ENCODE data around the gene CNGB1.
"Not testable (repeated sequence)": the region's sequence is repeated elsewhere in the genome, so short reads cannot be mapped to it uniquely, and the experiment has no call there.

The CNGB1 gene

DNA sequence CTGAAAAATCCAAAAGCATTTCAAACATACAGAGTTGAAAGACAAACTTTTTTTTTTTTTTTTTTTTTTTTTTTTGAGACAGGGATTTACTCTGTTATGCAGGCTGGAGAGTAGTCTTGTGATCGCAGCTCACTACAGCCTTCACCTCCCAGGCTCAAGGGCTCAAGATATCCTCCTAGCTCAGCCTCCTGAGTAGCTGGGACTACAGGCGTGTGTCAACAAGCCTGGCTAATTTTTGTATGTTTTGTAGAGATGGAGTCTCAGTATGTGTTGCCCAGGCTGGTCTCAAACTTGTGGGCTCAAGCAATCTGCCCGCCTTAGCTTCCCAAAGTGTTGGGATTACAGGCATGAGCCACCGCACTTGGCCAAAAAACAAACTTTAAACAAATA, 104.4 kb downstream of the CNGB1 start:
- Mint-ChIP-seq H3K4me1 (ENCODE audit: low read depth) (no peaks in the 10 kb centered on the region), H3K36me3 (ENCODE audit: low read depth) (no peaks in the 10 kb centered on the region), H3K4me3 (no peak overlapping the region), H3K9me3 (no peaks in the 10 kb centered on the region), H3K27me3 (ENCODE audit: low read depth) (peaks cover 13% of the 10 kb centered on the region), H3K27ac (no peak overlapping the region)

DNA sequence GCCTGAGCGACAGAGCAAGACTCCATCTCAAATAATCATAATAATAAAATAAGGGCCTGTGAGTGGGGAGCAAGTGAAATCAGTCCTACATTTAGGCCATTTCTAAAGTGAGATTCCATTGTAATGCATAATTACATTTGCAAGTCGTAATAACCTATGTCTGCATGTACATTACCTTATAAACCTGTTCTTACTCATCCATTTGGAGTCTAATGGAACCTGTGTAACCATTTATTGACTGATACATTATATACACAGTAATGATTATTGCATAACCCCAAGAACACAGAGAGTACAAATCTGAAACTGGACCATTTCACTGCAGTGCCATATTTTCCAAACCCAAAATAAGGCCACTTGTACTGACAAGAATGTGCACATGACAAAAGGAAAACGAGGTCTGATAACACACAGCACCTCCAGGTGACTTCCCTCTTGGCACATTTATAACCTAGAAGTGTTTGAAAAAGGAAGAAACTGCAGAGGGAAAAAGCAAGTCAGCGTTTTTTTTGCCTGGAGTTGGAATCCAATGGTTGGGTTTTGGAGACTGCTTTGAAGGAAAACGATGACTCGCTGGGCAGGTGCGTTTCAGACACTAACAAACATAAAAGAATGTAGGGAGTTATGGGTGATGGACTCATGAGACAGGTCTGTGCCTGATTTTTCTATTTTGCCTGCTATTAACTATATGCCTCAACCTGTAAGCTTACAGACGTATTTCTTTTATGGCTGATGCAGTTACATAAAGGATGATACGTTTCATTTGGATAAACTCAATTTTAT, 105.0 kb downstream of the CNGB1 start:
- H3K9me3 Mint-ChIP-seq, result no peaks in the 10 kb centered on the region
- no peaks in the 10 kb centered on the region for H3K36me3 Mint-ChIP-seq (ENCODE audit: low read depth)
- H3K4me3 Mint-ChIP-seq, result no peak overlapping the region
- no peak overlapping the region for H3K27ac Mint-ChIP-seq
- peaks cover 13% of the 10 kb centered on the region for H3K27me3 Mint-ChIP-seq (ENCODE audit: low read depth)
- no peaks in the 10 kb centered on the region for H3K4me1 Mint-ChIP-seq (ENCODE audit: low read depth)

GRCh38 chr16:57863434-57864160, 107.3 kb downstream of the CNGB1 start:
- no peaks in the 10 kb centered on the region for H3K36me3 Mint-ChIP-seq (ENCODE audit: low read depth)
- peaks cover 13% of the 10 kb centered on the region for H3K27me3 Mint-ChIP-seq (ENCODE audit: low read depth)
- no peaks in the 10 kb centered on the region for H3K9me3 Mint-ChIP-seq
- no peaks in the 10 kb centered on the region for H3K4me1 Mint-ChIP-seq (ENCODE audit: low read depth)
- H3K4me3 Mint-ChIP-seq, result no peak overlapping the region
- no peak overlapping the region for H3K27ac Mint-ChIP-seq

DNA sequence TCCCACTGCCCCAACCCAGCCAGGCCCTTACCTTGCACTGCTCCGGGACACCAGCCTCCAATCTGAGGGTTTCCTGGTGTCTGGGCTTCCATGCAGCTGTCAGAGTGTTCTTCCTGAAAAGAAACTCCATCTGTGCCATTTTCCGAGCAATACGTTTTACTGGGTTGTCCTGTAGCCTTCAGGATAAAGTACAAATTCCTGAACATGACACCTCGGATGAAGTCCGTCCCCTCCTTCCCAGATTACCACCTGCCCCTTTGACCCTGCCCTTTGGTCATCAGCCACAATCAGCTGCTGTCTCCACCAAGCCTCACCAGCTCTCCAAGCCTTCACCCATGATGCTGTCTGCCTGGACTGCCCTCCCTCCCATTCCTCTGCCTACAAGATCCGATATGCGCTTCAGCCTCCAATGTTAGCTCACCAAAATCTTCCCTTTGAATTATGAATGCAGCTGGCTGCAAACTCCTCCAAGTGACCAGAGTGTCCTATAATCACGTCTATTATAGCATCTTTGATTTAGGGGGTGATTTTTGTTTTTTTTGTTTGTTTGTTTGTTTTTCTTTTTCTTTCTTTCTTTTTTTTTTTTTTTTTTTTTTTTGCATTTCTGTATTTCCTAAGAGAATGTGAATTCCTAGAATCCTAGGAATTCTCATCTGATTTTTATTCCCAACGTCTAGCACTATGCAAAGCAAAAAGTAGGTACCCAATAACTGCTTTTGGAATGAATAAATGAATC, 108.1 kb downstream of the CNGB1 start:
- Mint-ChIP-seq H3K27me3 (ENCODE audit: low read depth) (peaks cover 13% of the 10 kb centered on the region), H3K9me3 (no peaks in the 10 kb centered on the region), H3K4me3 (no peak overlapping the region), H3K4me1 (ENCODE audit: low read depth) (no peaks in the 10 kb centered on the region), H3K27ac (no peak overlapping the region), H3K36me3 (ENCODE audit: low read depth) (no peaks in the 10 kb centered on the region)

DNA sequence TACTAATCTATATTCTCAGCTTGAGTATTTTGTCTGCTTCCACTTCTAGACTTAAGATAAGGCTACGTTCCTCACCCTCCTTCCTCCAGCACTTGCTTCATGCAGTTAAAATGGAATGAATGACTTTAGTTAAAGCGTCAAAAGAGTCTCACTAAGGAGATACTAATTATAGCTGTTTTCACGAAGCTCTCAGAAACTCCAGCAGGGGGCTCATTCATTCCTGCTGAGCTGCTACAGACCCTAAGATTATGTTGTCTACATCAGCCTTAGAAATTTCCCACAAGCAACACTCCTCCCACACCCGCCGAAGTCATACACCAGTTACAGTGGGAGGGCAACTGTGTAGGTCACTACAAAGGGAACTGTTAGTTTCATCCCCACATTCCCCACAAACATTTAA, 111.6 kb downstream of the CNGB1 start:
- H3K36me3 Mint-ChIP-seq (ENCODE audit: low read depth), result no peaks in the 10 kb centered on the region

DNA sequence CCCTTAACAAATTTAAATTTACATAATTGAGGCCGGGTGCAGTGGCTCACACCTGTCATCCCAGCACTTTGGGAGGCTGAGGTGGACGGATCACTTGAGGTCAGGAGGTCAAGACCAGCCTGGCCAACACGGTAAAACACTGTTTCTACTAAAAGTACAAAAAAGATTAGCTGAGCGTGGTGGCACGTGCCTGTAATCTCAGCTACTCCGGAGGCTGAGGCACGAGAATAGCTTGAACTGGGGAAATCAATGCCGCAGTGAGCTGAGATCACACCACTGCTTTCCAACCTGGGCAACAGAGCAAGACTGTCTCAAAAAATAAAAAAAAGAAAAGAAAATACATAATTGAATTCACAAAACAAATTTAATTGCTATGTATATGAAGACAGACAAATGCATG, 112.3 kb downstream of the CNGB1 start:
- no peak overlapping the region for H3K4me3 Mint-ChIP-seq
- H3K36me3 Mint-ChIP-seq (ENCODE audit: low read depth), result no peaks in the 10 kb centered on the region
- H3K4me1 Mint-ChIP-seq (ENCODE audit: low read depth), result no peaks in the 10 kb centered on the region
- H3K27ac Mint-ChIP-seq, result no peak overlapping the region
- H3K9me3 Mint-ChIP-seq, result no peaks in the 10 kb centered on the region
- peaks cover 13% of the 10 kb centered on the region for H3K27me3 Mint-ChIP-seq (ENCODE audit: low read depth)

More for the DNA sequence above, 111.6 kb downstream of the CNGB1 start:
- Mint-ChIP-seq H3K27me3 (ENCODE audit: low read depth) (peaks cover 13% of the 10 kb centered on the region), H3K4me3 (no peak overlapping the region), H3K27ac (no peak overlapping the region), H3K9me3 (no peaks in the 10 kb centered on the region), H3K4me1 (ENCODE audit: low read depth) (no peaks in the 10 kb centered on the region)

GRCh38 chr16:57857991-57858390, 112.9 kb downstream of the CNGB1 start:
- not testable (repeated sequence) for H3K27ac Mint-ChIP-seq; H3K9me3 Mint-ChIP-seq; H3K27me3 Mint-ChIP-seq (ENCODE audit: low read depth); H3K36me3 Mint-ChIP-seq (ENCODE audit: low read depth); H3K4me3 Mint-ChIP-seq; H3K4me1 Mint-ChIP-seq (ENCODE audit: low read depth)

DNA sequence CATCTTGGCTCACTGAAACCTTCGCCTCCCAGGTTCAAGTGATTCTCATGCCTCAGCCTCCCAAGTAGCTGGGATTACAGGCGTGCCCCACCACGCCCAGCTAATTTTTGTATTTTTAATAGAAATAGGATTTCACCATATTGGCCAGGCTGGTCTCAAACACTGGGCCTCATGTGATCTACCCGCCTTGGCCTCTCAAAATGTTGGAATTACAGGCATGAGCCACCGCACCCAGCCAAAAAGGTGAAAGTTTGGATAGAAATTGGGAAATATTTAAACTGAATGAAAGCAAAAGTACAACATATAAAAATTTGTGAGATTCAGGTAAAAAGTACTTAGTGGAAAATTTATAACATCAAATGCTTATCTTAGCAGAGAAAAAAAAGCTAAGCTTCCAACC, 115.7 kb downstream of the CNGB1 start:
- no peak overlapping the region for H3K27ac Mint-ChIP-seq
- H3K27me3 Mint-ChIP-seq (ENCODE audit: low read depth), result peaks cover 3% of the 10 kb centered on the region
- H3K9me3 Mint-ChIP-seq, result no peaks in the 10 kb centered on the region
- H3K4me3 Mint-ChIP-seq, result no peak overlapping the region
- H3K36me3 Mint-ChIP-seq (ENCODE audit: low read depth), result no peaks in the 10 kb centered on the region
- H3K4me1 Mint-ChIP-seq (ENCODE audit: low read depth), result no peaks in the 10 kb centered on the region

DNA sequence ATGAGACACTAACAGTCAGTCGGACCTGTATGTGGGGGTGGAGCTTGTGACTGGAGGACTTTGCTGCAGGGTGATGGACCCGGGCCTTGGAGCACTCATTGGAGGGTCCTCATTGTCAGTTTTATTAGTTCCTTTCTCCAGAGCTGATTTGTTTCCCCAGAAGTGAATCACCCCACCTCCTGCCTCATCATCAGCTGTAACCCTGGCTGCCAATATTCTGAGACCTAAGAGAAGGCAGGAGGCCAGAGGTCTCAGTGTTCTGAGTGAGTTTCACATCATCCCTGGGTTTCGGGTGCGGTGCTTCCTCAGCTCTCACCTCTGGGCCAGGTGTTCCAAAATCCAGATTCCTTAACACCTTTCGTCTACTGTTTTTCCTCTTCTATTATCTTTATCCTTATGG, 118.7 kb downstream of the CNGB1 start:
- H3K4me3 Mint-ChIP-seq, result no peak overlapping the region
- no peaks in the 10 kb centered on the region for H3K36me3 Mint-ChIP-seq (ENCODE audit: low read depth)
- H3K9me3 Mint-ChIP-seq, result no peaks in the 10 kb centered on the region
- no peaks in the 10 kb centered on the region for H3K4me1 Mint-ChIP-seq (ENCODE audit: low read depth)
- no peak overlapping the region for H3K27ac Mint-ChIP-seq
- H3K27me3 Mint-ChIP-seq (ENCODE audit: low read depth), result peaks cover 8% of the 10 kb centered on the region

DNA sequence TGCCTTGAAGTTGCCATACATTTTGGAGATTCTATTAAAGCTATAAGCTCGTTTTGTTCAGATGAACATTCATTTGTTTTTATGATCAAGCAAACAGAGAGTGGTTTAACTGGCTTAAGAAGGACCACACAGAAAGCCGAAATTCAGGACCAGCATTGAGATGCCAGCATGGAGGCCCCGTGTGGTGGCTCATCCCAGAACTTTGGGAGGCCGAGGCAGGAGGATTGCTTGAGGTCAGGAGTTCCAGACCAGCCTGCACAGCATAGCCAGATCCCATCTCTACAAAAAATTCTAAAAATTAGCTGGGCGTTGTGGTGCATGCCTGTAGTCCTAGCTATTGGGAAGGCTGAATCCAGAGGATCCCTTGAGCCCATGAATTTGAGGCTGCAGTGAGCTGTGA, 122.7 kb downstream of the CNGB1 start:
- Mint-ChIP-seq H3K4me1 (ENCODE audit: low read depth) (peaks cover 3% of the 10 kb centered on the region), H3K36me3 (ENCODE audit: low read depth) (no peaks in the 10 kb centered on the region), H3K9me3 (no peaks in the 10 kb centered on the region), H3K27ac (no peak overlapping the region), H3K4me3 (no peak overlapping the region), H3K27me3 (ENCODE audit: low read depth) (peaks cover 12% of the 10 kb centered on the region)

- not testable (repeated sequence) for H3K9me3 Mint-ChIP-seq, H3K27ac Mint-ChIP-seq
Observed at GRCh38 chr16:57846931-57847330, 124.0 kb downstream of the CNGB1 start.

GRCh38 chr16:57846078-57846697, 124.7 kb downstream of the CNGB1 start:
- Mint-ChIP-seq H3K36me3 (ENCODE audit: low read depth) (no peaks in the 10 kb centered on the region), H3K27ac (no peak overlapping the region)

More at GRCh38 chr16:57846931-57847330, 124.0 kb downstream of the CNGB1 start:
- H3K36me3 Mint-ChIP-seq (ENCODE audit: low read depth); H3K4me1 Mint-ChIP-seq (ENCODE audit: low read depth); H3K27me3 Mint-ChIP-seq (ENCODE audit: low read depth); H3K4me3 Mint-ChIP-seq: not testable (repeated sequence)

GRCh38 chr16:57845115-57845514, 125.8 kb downstream of the CNGB1 start:
- Mint-ChIP-seq H3K27ac (no peak overlapping the region), H3K27me3 (ENCODE audit: low read depth) (peaks cover 9% of the 10 kb centered on the region), H3K4me1 (ENCODE audit: low read depth) (peaks cover 3% of the 10 kb centered on the region), H3K36me3 (ENCODE audit: low read depth) (no peaks in the 10 kb centered on the region), H3K9me3 (no peaks in the 10 kb centered on the region), H3K4me3 (no peak overlapping the region)

More at GRCh38 chr16:57846078-57846697, 124.7 kb downstream of the CNGB1 start:
- Mint-ChIP-seq H3K4me3 (no peak overlapping the region), H3K9me3 (no peaks in the 10 kb centered on the region), H3K27me3 (ENCODE audit: low read depth) (peaks cover 9% of the 10 kb centered on the region), H3K4me1 (ENCODE audit: low read depth) (peaks cover 3% of the 10 kb centered on the region)

- no peak overlapping the region for H3K27ac Mint-ChIP-seq
- H3K9me3 Mint-ChIP-seq, result no peaks in the 10 kb centered on the region
- no peak overlapping the region for H3K4me3 Mint-ChIP-seq
- peaks cover 3% of the 10 kb centered on the region for H3K4me1 Mint-ChIP-seq (ENCODE audit: low read depth)
- H3K27me3 Mint-ChIP-seq (ENCODE audit: low read depth), result peaks cover 9% of the 10 kb centered on the region
- no peaks in the 10 kb centered on the region for H3K36me3 Mint-ChIP-seq (ENCODE audit: low read depth)
Observed at GRCh38 chr16:57844416-57845030, 126.4 kb downstream of the CNGB1 start.
